H1 (cell line): ENCODE data around the gene RUNX1. TPM values are rescaled to one million over a fixed set of nuclear protein-coding genes. Genes with fewer than 3 reads are reported as not detected.

Experiments
- GABPA ChIP-seq: IDR thresholded peaks from 2 replicates; pipeline ENCODE4 v1.6.1; 2011; ENCODE audit warnings: mild to moderate bottlenecking, low read length, moderate library complexity, borderline replicate concordance; ENCODE audit not compliant: insufficient read depth
- NRF1 ChIP-seq: IDR thresholded peaks from 2 replicates; pipeline ENCODE4 v1.6.1; 2011; ENCODE audit warnings: mild to moderate bottlenecking, low read depth, low read length, improper control_type of control experiment
- RNF2 ChIP-seq: fragments of 200-900, 300-1000 bp; sonication (generic); IDR thresholded peaks from 2 replicates; pipeline ENCODE4 v1.7.1; 2016; ENCODE audit warnings: borderline replicate concordance, low read depth, mild to moderate bottlenecking, antibody characterized with exemption, low read length; ENCODE audit not compliant: poor library complexity, severe bottlenecking; ENCODE audit errors: missing control alignments
- polyA plus RNA-seq, 7 experiments: library from polyadenylated mRNA; depleted of rRNA in 3 of 7; stranded (reverse) in 5 of 7; unstranded in 2 of 7; fragments of >200 nt in 5 of 7; fragments of 200-250 nt in 2 of 7; gene quantifications; 1 replicate in 5 of 7; 2 replicates in 1 of 7; 4 replicates in 1 of 7; pipeline versions ENCODE4 v1.2.1 to v1.2.3, GENCODE V29; 2011 to 2013; ENCODE audit warnings: missing spikeins in 2 of 7, mixed read lengths in 2 of 7
- total RNA-seq: library from RNA; stranded (reverse); fragmentation: NEBNext Ultra II Directional; extraction: Animal tissue kit (Norgen Biotek cat#: 25700); gene quantifications from 2 replicates; pipeline ENCODE4 v1.2.1, GENCODE V29; 2021

Gene RUNX1
- total and polyA plus RNA-seq, 2 of the 8 experiments (the other 6 are each of a cell fraction or from before 2014, with no cell fraction given) = 0.20 to 0.60 TPM

DNA sequence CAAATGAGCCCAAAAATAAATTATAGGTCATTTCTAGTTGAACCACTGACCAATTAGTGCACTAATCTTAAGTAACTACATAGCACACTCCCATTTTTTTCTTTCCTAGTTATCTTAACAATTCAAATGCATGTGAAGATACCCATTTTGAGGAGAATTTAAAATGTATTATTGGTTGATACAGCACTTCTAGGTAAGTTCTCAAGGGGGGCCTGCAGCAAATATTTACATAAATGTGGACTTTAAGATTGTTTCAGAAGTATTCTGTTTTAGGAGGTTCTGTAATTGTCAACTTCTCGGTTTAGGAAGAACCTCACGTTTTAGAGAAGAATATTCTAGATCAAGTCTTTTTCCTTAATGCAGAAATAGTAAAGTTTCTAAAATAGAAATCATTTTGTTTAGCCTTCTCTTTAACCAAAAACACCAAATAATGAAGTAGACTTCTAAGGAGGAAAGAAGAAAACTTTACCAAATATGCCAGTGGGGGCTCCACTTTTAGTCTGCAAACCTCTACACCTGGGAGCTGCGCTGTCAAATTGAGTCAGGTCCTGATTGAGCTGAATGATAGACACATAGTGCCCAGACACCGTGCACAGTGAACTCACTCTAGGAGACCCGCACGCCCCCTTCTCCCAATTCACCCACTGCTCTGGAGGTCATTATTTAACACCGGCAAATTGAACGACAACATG lies 144.4 kb downstream of the RUNX1 start (continued):
- TF ChIP-seq RNF2 = no peak
- TF ChIP-seq NRF1 = no peak
- TF ChIP-seq GABPA = no peak
